HS-27A (cell line): ENCODE measurements around the gene ALDH5A1.

Source experiments
- DNase-seq: peaks from one replicate; pipeline ENCODE4 v3.0.0-alpha.2; 2012; ENCODE audit warnings: low read depth, missing footprints

Gene ALDH5A1

GRCh38 chr6:24494821-24495795 lies at the start of gene ALDH5A1:
Gene ALDH5A1, plus strand, starts transcription at chr6:24494969. Its CDS starts 28 bp downstream, at chr6:24494997.
- DNase-seq: no peak

DNA sequence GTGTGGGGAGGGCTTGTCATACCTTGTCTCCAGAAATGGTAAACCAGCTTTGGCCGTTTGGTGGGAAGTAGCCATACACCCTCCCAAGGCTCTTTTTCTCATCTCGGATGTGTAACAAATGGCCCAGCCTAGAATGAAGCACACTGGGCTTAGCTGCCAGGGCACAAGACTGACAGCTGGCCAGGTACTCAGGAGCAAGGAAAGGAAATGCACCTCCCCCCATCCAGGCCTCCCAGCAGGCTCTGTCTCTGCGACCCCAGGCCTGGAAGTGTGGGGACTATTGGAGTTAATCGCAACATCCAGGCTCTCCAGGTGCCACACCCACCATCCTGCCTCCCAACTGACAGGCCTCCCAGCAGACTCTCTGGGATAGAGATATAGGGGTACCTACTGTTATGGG lies 49.1 kb upstream of the ALDH5A1 start:
- no peak for DNase-seq

- DNase-seq: no peak
These were observed 48.1 kb upstream of the ALDH5A1 start for GRCh38 chr6:24446670-24447069.

DNA sequence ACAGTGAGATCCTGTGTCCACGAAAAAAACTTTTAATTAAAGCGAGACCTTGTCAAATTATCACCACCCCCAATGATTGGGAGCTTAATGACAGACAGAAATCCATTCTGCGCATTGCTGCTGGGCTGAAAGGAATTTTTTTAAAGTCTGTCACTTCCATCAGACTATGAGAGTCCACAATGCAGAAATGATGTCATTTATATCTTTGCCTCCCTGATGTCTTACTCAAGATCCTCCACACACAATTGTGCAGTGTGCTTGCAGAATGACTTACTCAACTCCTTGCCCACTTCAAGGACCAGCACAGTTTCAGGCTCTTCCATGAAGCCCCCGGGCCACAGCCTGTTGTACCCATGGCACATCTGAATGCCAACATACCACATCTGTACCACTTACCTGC lies 46.4 kb upstream of the ALDH5A1 start:
- DNase-seq: no peak

- DNase-seq: no peak
These were observed 45.8 kb upstream of the ALDH5A1 start for GRCh38 chr6:24448828-24449525.

- DNase-seq: no peak
These were observed 43.0 kb upstream of the ALDH5A1 start for GRCh38 chr6:24451581-24452388.

DNA sequence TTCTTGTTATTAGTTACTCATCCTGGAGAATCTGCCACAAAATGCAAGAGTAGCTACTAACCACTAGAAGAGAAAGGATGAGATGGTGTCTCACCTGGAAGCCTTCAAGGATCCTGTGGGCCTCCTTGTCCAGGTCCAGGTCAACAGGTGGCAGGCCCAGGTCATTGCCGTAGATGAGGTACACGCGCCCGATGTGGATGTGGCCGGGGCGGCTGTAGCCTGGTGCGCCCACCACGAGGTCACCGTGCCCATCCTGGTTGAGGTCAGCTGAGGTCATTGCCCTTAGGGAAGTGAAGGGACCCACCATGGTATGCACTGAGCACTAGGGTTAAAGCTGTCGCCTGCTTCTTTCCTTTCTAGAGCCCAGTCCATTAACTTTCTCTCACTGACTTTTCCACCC lies 40.8 kb upstream of the ALDH5A1 start:
- no peak for DNase-seq

GRCh38 chr6:24454452-24454851 lies 40.3 kb upstream of the ALDH5A1 start:
- DNase-seq: no peak

- DNase-seq: no peak
These were observed 39.7 kb upstream of the ALDH5A1 start for GRCh38 chr6:24455061-24455460.

- DNase-seq: no peak
These were observed 36.6 kb upstream of the ALDH5A1 start for GRCh38 chr6:24458134-24458533.

DNA sequence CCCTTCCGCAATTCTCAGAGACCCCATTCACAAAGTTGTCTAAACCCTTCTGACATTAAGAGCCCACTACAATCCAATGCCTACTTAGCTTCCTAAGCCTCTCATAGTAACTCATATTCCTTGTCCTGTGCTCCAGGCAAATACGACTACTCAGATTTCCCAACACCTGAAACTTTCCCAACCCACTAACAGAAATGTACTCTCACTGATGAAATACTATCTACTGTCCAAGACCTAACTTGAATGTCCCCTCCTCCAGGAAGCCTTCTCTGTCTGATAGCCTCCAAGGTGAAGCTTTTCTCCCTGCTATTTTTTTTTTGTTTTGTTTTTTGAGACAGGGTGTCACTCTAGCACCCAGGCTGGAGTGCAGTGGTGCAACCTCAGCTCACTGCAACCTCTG lies 35.8 kb upstream of the ALDH5A1 start:
- DNase-seq: no peak

DNA sequence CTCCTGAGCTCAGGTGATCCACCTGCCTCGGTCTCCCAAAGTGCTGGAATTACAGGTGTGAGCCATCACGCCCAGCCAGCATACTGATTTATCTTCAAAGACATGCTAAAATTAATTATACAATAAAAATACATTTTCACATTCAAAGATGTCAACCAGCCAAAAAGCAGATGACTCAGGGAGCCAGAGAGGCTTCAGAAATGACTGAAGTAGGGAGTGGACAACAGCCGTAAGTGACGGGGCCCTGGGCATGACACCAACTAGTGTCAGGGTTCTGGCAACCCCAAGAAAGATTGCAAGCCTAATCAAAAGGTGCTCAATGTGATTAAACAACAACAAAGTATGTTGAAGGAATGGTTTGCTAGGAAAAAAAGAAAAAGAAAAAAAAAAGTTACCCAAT lies 33.8 kb upstream of the ALDH5A1 start:
- DNase-seq: no peak

DNA sequence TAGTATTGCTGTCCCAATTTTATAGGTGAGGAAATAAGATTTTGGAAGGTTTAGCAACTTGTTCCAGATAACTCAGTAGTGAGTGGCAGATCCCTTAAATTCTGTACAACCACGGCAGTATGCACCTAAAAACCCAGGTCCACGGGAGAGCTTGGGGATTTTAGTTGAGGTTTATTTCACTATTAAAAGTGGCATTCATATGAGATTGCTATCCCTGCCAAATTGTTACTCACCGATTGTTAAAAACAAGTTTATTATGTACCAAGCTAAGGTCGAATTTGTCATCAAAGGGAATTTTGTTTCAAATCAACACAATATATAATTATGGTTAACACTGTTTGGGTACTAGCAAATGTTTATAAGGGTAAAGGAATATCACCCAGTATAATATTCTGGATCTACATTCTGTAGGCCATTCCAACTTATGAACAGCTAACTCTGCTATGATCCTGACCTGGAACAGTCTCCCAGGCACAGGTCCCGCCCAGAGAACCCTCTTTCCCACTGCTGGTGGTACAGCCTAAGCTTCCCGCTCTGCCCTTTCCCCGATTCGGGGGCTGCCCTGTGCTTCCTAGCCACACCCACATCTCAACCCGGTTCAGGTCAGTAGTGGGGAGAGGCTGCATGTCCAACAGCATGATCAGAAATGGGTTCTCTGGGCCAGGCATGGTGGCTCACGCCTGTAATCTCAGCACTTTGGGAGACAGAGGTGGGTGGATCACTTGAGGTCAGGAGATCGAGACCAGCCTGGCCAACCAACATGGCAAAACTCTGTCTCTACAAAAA lies 30.3 kb upstream of the ALDH5A1 start:
- no peak for DNase-seq

DNA sequence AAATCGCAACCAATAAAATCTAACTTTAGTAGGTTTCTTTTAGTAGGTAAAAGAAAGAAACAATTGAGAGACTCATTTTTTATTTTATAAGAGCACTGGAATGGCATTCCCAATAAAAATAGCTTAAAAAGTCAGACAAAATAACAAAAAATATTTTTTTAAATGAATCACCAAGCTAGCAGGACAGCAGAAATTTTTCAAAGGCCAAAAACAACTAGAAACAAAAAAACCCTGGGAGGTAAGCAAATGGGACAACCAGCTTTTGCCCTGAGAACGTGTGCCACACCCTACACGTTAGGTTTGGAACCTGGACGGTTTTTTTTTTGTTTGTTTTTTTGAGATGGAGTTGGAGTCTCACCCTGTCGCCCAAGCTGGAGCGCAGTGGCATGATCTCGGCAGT lies 25.0 kb upstream of the ALDH5A1 start:
- no peak for DNase-seq

DNA sequence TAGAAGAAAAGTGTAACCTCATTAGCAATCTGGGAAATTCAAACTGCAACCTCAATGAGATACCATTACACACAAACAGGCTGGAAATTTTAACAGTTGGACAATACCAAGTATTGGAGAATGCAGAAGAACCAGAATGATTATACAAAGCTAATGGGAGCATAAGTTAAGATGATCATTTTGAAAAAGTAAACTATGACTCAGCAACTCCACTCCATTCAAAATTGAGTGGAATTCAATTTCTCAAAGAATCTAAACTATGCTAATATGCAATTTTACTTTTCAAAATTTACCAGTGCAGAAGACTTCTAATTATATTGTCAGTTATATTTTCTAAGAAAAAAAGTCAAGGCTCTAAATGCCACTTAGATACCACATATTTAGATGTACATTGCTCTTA lies 22.6 kb upstream of the ALDH5A1 start:
- DNase-seq: no peak

DNA sequence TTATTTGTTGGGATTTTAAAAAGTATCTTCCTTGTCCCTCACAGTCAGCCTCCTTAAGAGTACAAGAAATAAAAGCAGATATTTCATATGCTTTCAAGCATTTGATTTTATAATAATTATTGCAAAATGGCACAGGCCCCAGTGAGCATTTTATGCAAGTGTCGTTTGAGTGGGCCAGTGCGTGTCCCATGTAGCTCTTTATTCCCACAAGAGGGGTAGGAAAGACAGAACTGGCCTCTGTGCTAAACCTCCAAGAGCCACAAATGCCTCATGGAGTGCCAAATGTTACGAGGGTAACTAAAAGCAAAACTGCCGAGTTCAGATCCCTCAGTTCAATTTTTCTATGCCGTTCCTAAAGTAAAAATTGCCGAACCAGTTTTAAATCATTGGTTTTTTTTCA lies 18.1 kb upstream of the ALDH5A1 start:
- no peak for DNase-seq

DNA sequence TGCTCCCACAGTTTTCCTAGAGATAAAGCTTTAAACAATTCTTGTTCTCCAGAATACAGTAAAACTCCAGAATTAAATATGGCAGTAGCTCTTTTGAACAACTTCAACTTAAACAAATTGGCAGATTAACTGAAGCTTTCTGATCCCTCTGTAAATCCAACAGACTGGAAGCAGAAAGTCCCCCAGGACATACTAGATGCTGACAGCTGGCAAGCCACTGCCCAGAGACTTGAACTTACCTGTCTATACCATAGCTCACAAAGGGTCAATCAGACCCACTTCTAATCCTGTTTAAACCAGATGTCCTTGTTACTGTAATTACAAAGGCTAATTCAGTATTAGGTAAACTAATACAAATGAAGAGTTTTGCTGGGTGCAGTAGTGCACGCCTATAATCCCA lies 17.7 kb upstream of the ALDH5A1 start:
- no peak for DNase-seq

DNA sequence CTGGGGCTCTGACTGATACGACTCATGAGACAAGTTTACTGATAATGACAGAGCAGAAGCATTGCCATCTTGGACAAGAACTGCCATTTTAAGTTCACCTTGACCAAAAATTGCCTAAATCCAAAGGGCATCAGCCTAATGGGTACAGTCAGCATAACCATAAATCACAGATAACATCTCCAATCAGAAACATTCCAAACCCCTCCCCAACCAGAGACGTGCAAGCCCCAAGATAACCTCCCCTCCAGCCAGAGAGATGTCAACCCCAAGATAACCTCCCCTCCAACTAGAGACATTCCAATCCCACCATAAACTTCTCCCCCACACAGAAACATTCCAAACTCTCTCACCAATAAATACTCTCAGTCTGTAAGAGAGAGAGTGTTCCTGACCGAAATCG lies 15.9 kb upstream of the ALDH5A1 start:
- no peak for DNase-seq

DNA sequence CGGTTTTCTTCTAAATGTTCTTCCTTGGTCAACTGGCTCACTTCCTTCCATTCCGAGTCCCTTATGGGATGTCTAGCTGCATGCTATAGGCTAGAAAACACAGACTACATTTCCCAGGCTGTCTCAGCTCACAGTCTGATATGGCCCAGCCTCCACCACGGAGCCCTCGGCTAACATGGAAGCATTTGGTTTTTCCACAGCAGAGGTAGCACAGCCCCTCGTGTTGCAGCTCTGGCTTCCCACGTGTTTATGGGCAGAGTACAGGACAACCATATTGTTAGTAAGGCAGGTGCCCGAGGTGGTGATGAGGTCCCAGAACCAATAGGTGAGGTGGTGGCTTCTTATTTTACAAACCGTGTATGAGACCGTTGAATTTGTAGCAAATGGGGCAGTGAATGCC lies 14.1 kb upstream of the ALDH5A1 start:
- no peak for DNase-seq

- DNase-seq: no peak
These were observed 13.3 kb upstream of the ALDH5A1 start for GRCh38 chr6:24481449-24481848.

GRCh38 chr6:24484657-24485323 lies 10.0 kb upstream of the ALDH5A1 start:
- DNase-seq: no peak
